A549 (cell line): Measurements from ENCODE around the gene APCDD1. TPM values are rescaled to one million over a fixed set of nuclear protein-coding genes. Genes with fewer than 3 reads are reported as not detected.

Experiments
- ATAC-seq, 2 experiments: fragments of 200-7000 bp in 1 of 2; fragments of >200 bp in 1 of 2; cut with Nextera tagmentation in 1 of 2; cut with Tn5 transposase in 1 of 2; 3 replicates each; pipeline versions ENCODE4 v1.8.0 to v1.9.1; 2018 to 2020; ENCODE audit warnings: mild to moderate bottlenecking in 1 of 2, moderate library complexity in 1 of 2
- CTCF ChIA-PET: fragments of 300-600 bp; sonication (Branson Sonifier 250); formaldehyde crosslinking; extraction: SDS; loops from one replicate; lab custom pipeline; 2021; ENCODE audit warnings: antibody characterized with exemption, inconsistent platforms; lab: Yijun Ruan, JAX
- POLR2A ChIA-PET: fragments of 350-600 bp; formaldehyde crosslinking; extraction: SDS; loops from one replicate; lab custom pipeline; 2021; ENCODE audit warnings: antibody characterized with exemption, inconsistent platforms; lab: Yijun Ruan, JAX
- DNase-seq, 2 experiments: peaks; one replicate each; pipeline versions ENCODE4 v3.0.0 to v3.0.0-alpha.2; 2011 to 2016; ENCODE audit warnings: low read depth in 1 of 2, low spot score in 1 of 2
- FAIRE-seq: peaks from 2 replicates; lab custom pipeline; 2011; peaks lifted over from hg19 to GRCh38; lab: Jason Lieb, UNC
- H3K27ac ChIP-seq, 2 experiments: fragments of >200 bp; sonication (Bioruptor Twin); formaldehyde crosslinking; 3 replicates each; pipeline ENCODE4 v1.5.1; 2016 to 2017
- H3K4me1 ChIP-seq: fragments of >200 bp; sonication (Bioruptor Twin); formaldehyde crosslinking; 3 replicates; pipeline ENCODE4 v1.6.1; 2016
- H3K4me2 ChIP-seq: fragments of >200 bp; sonication (Bioruptor Twin); formaldehyde crosslinking; 3 replicates; pipeline ENCODE4 v1.6.1; 2016
- H3K4me3 ChIP-seq: fragments of >200 bp; sonication (Bioruptor Twin); formaldehyde crosslinking; 3 replicates; pipeline ENCODE4 v1.5.1; 2016
- H3K9me3 ChIP-seq: fragments of >200 bp; sonication (Bioruptor Twin); formaldehyde crosslinking; 3 replicates; pipeline ENCODE4 v1.6.1; 2016
- CBX2 ChIP-seq: fragments of 200-600 bp; sonication (generic); IDR thresholded peaks from 2 replicates; pipeline ENCODE4 v1.6.1; 2016; ENCODE audit warnings: low read depth, mild to moderate bottlenecking, borderline replicate concordance
- CBX8 ChIP-seq: fragments of 200-600 bp; sonication (generic); IDR thresholded peaks from 2 replicates; pipeline ENCODE4 v1.6.1; 2016
- CEBPB ChIP-seq, 2 experiments: fragments of >200 bp in 1 of 2; sonication (Bioruptor Twin) in 1 of 2; formaldehyde crosslinking in 1 of 2; IDR thresholded peaks; 2 replicates each; pipeline ENCODE4 v1.6.1; 2012 to 2016
- CTCF ChIP-seq: fragments of >200 bp; sonication (Bioruptor Twin); formaldehyde crosslinking; IDR thresholded peaks from 3 replicates; pipeline ENCODE4 v1.5.1; 2016
- E2F6 ChIP-seq: IDR thresholded peaks from 2 replicates; pipeline ENCODE4 v1.6.1; 2012; ENCODE audit warnings: low read depth, borderline replicate concordance
- ESRRA ChIP-seq: fragments of 150-350 bp; IDR thresholded peaks from 2 replicates; pipeline ENCODE4 v1.6.1; 2014; ENCODE audit warnings: mild to moderate bottlenecking, low read length, borderline replicate concordance
- HDAC2 ChIP-seq: fragments of 200-600 bp; sonication (generic); IDR thresholded peaks from 2 replicates; pipeline ENCODE4 v1.6.1; 2016
- HES2 ChIP-seq: fragments of >200 bp; sonication (Bioruptor Twin); formaldehyde crosslinking; IDR thresholded peaks from 2 replicates; pipeline ENCODE4 v1.6.1; 2016
- HMGXB4 ChIP-seq: fragments of 250-450 bp; sonication (Bioruptor Pico); IDR thresholded peaks from 2 replicates; pipeline ENCODE4 v1.5.0; 2021; ENCODE audit warnings: mild to moderate bottlenecking, moderate library complexity, borderline replicate concordance
- NFE2L2 ChIP-seq: fragments of 150-350 bp; conservative IDR thresholded peaks from 2 replicates; pipeline ENCODE4 v1.6.1; 2014; ENCODE audit warnings: low read length
- POLR2A ChIP-seq: IDR thresholded peaks from 2 replicates; pipeline ENCODE4 v1.6.1; 2012; ENCODE audit warnings: mild to moderate bottlenecking, low read length
- POLR2AphosphoS2 ChIP-seq: conservative IDR thresholded peaks from 2 replicates; pipeline ENCODE4 v1.6.1; 2012; ENCODE audit warnings: low read length, improper control_type of control experiment, inconsistent platforms
- ZC3H11A ChIP-seq: fragments of 450-650 bp; IDR thresholded peaks from 2 replicates; pipeline ENCODE4 v1.6.1; 2014; ENCODE audit warnings: antibody characterized with exemption, mild to moderate bottlenecking
- ZFP36 ChIP-seq: fragments of 450-650 bp; IDR thresholded peaks from 2 replicates; pipeline ENCODE4 v1.6.1; 2014; ENCODE audit warnings: borderline replicate concordance; ENCODE audit not compliant: partially characterized antibody
- ZSCAN20 ChIP-seq: fragments of 250-450 bp; sonication (Bioruptor Pico); IDR thresholded peaks from 2 replicates; pipeline ENCODE4 v1.8.0; 2022; ENCODE audit warnings: mild to moderate bottlenecking, moderate library complexity
- WGBS: methylation state at CpG from one replicate; pipeline ENCODE4 v1.1.6; 2017; ENCODE audit errors: missing lambda C conversion rate; 5-methylcytosine and 5-hydroxymethylcytosine counted together
- polyA plus RNA-seq, 4 experiments: library from polyadenylated mRNA; depleted of rRNA in 3 of 4; stranded (reverse); fragments of >200 nt; fragmentation: RNase III in 1 of 4; extraction: RNeasy Plus Mini Kit Qiagen cat#74134 plus additional on column Dnase treatment in 1 of 4; gene quantifications; 2 replicates in 3 of 4; 3 replicates in 1 of 4; pipeline ENCODE4 v1.2.3, GENCODE V29; 2011 to 2017

Gene APCDD1
- polyA plus RNA-seq, 2 of the 4 experiments (the other 2 are of a cell fraction) = not detected

- CTCF ChIA-PET = no interaction called here
These were observed 48.4 kb upstream of the APCDD1 start for GRCh38 chr18:10405816-10406663.

GRCh38 chr18:10408131-10408530 is 46.3 kb upstream of the APCDD1 start:
- 31% methylated on average over 7 of the region's 7 CpGs for WGBS
- H3K9me3 ChIP-seq = no peaks in the 10 kb centered on the region
- FAIRE-seq (no peak), ATAC-seq (no peak), DNase-seq (no peak)
- no peaks in the 10 kb centered on the region for H3K4me1 ChIP-seq
- no peak overlapping the region for H3K27ac ChIP-seq
- H3K4me3 ChIP-seq = no peak overlapping the region
- TF ChIP-seq POLR2AphosphoS2 (no peak), NFE2L2 (no peak), HMGXB4 (CRISPR knock-in tag) (no peak), ZSCAN20 (CRISPR knock-in tag) (no peak), CEBPB (IDR thresholded peaks at IDR 0.05) (no peak), E2F6 (no peak), HDAC2 (no peak), ZC3H11A (no peak), ESRRA (no peak), ZFP36 (no peak), CBX2 (no peak), CTCF (no peak)
- ChIA-PET POLR2A (no interaction called here), CTCF (interaction anchor here (0.6 kb wide), 1 partner anchor 11 kb away, joined by 5 read pairs; no protein-coding TSS in a partner anchor)
- no peak overlapping the region for H3K4me2 ChIP-seq

More at GRCh38 chr18:10405816-10406663, 48.4 kb upstream of the APCDD1 start:
- H3K4me2 ChIP-seq = no peak overlapping the region
- DNase-seq (no peak), ATAC-seq (no peak), FAIRE-seq (no peak)
- 14% methylated on average over 7 of the region's 16 CpGs for WGBS
- H3K4me1 ChIP-seq = no peaks in the 10 kb centered on the region
- no peak overlapping the region for H3K4me3 ChIP-seq
- no peaks in the 10 kb centered on the region for H3K9me3 ChIP-seq
- H3K27ac ChIP-seq = no peak overlapping the region
- TF ChIP-seq HDAC2 (no peak), POLR2A (no peak), ESRRA (no peak), HES2 (no peak)
- POLR2A ChIA-PET = no interaction called here

GRCh38 chr18:10409041-10409440 is 45.4 kb upstream of the APCDD1 start:
- no peak overlapping the region for H3K27ac ChIP-seq
- H3K4me3 ChIP-seq = no peak overlapping the region
- H3K4me2 ChIP-seq = no peak overlapping the region
- ATAC-seq (no peak), DNase-seq (no peak), FAIRE-seq (no peak)
- H3K9me3 ChIP-seq = no peaks in the 10 kb centered on the region
- CTCF ChIA-PET = no interaction called here
- H3K4me1 ChIP-seq = no peaks in the 10 kb centered on the region
- TF ChIP-seq CBX8 = no peak
- POLR2A ChIA-PET = no interaction called here
